Measurements from ENCODE around the gene HOXA7.

- TF ChIP-seq SP1 (IDR thresholded peaks at IDR 0.05; ENCODE audit: low read depth, low read length), result no peak
- TF ChIP-seq CTCF (IDR thresholded peaks at IDR 0.05; ENCODE audit: control extremely low read depth in 1 of 3, insufficient read depth in 1 of 3, low read depth in 1 of 3, low read length in 3 of 3), result no peak
Observed at GRCh38 chr7:27161214-27161720, 4.8 kb upstream of the HOXA7 start.

Measured in H1 (cell line).